ENCODE results near the gene CDK16.

DNA sequence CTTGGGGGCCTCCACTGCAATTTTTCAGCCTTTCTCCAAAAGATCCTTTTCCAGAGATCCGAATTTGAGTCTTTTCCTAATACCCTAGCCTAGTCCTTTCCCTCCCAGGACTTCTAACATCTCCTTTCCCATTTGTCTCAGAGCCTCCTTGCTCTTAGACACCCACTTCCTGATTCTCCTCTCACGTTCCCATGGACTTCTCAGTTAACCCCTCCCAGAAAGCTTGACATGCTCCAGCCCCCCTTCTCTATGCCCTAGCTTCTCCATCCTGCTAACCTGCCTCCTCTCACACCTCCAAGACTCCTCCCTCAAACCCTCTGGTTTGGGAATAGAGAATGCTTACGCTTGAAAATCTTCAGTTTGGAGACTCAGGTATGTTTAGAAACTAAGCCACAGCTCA is 22.4 kb upstream of the CDK16 start:
- TF ChIP-seq SMC3 (conservative IDR thresholded peaks at IDR 0.05; ENCODE audit: poor library complexity) (no peak), CTCF (IDR thresholded peaks at IDR 0.05; ENCODE audit: poor library complexity, severe bottlenecking) (no peak), TAF1 (IDR thresholded peaks at IDR 0.05; ENCODE audit: low read depth) (no peak)

All from neural cell (in vitro differentiated cells).